DND-41 (cell line): ENCODE results near the gene PRM3.

Experiments
- ATAC-seq: fragments of 200-7000 bp; cut with Tn5 transposase; 3 replicates; pipeline ENCODE4 v1.9.1; 2021; ENCODE audit warnings: low read depth; ENCODE audit not compliant: insufficient read depth
- DNase-seq: peaks from one replicate; pipeline ENCODE4 v3.0.0-alpha.2; 2020
- H2AFZ ChIP-seq: 2 replicates; pipeline ENCODE4 v1.6.0; 2012; ENCODE audit warnings: low read depth, low read length
- H3K27ac ChIP-seq: 2 replicates; pipeline ENCODE4 v1.5.1; 2012; ENCODE audit warnings: low read length, inconsistent platforms
- H3K27me3 ChIP-seq: fragments of 200-600 bp; sonication (generic); 2 replicates; pipeline ENCODE4 v1.6.0; 2012; ENCODE audit warnings: low read length, mild to moderate bottlenecking, inconsistent platforms; ENCODE audit not compliant: insufficient read depth, poor library complexity
- H3K36me3 ChIP-seq: 2 replicates; pipeline ENCODE4 v1.5.1; 2012; ENCODE audit warnings: low read length, inconsistent platforms; ENCODE audit not compliant: insufficient read depth
- H3K4me1 ChIP-seq: 2 replicates; pipeline ENCODE4 v1.5.1; 2012; ENCODE audit warnings: mild to moderate bottlenecking, low read length; ENCODE audit not compliant: insufficient read depth
- H3K4me2 ChIP-seq: 2 replicates; pipeline ENCODE4 v1.6.0; 2012; ENCODE audit warnings: mild to moderate bottlenecking, moderate library complexity, low read length, inconsistent platforms; ENCODE audit not compliant: insufficient read depth
- H3K4me3 ChIP-seq, 2 experiments: fragments of 200-600 bp in 1 of 2; shearing (Covaris generic) in 1 of 2; 2 replicates each; pipeline ENCODE4 v1.5.1; 2012 to 2016; ENCODE audit warnings: inconsistent platforms in 2 of 2, low read length in 2 of 2, mild to moderate bottlenecking in 2 of 2, low read depth in 1 of 2, moderate library complexity in 1 of 2
- H3K79me2 ChIP-seq: 2 replicates; pipeline ENCODE4 v1.6.0; 2012; ENCODE audit warnings: low read length, inconsistent platforms; ENCODE audit not compliant: insufficient read depth
- H3K9ac ChIP-seq: 2 replicates; pipeline ENCODE4 v1.6.0; 2012; ENCODE audit warnings: low read depth, mild to moderate bottlenecking, inconsistent platforms, low read length, moderate library complexity
- H3K9me3 ChIP-seq: 2 replicates; pipeline ENCODE4 v1.5.1; 2012; ENCODE audit warnings: low read length, moderate library complexity, mild to moderate bottlenecking, inconsistent platforms; ENCODE audit not compliant: insufficient read depth, severe bottlenecking
- H4K20me1 ChIP-seq: 2 replicates; pipeline ENCODE4 v1.6.0; 2012; ENCODE audit warnings: low read length; ENCODE audit not compliant: insufficient read depth
- EZH2 ChIP-seq: IDR thresholded peaks from 3 replicates; pipeline ENCODE4 v1.6.1; 2012; ENCODE audit warnings: borderline replicate concordance, low read depth, mild to moderate bottlenecking, moderate library complexity, low read length, inconsistent platforms; ENCODE audit not compliant: severe bottlenecking
- TF ChIP-seq, protein P1 (sequence below): IDR thresholded peaks from 2 replicates; pipeline ENCODE4 v1.5.1; 2012; ENCODE audit warnings: borderline replicate concordance, low read length, moderate library complexity, mild to moderate bottlenecking; ENCODE audit not compliant: poor library complexity, severe bottlenecking; ENCODE audit errors: extremely low read depth

Gene PRM3

DNA sequence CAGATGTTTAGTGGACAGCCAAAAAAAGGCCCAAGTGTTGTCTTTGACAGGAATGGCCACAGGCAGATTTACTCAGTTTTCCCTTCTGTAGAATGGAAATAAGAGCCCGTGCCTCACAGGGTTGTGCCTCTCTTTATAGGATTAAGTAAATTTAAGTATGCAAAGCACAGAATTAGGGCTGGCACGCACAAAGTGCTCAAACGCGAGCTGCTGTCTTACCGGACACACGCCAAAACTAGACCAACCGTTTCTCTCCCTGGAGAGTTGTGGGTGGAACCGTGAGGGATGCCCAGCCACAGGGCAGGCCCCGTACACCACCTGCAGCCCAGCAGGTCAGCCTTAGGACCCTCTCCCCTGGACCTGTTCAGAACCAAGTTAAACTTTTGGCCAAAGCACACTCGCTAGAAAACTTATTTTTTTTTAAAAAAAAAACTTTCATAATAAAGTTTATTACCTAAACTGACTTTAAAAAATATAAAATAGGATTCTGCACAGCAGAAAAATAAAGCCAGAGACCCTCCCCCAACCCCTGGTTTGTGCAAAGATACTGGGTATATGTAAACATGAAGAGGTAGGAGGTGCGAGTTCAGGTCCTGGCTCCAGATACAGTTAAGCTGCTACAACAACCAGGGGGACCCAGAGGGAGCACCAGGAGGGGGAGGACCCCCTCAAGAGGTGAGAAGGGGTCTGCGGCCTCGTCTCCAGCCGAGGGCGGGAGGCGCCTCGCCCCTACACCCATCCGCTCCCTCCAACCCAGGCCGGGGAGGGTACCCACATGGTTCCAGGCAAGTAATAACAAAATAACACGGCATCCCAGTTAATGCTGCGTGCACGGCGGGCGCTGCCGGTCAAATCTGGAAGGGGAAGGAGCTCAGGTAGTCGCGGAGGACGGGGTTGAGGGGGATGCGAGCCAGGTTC, 19.2 kb downstream of the PRM3 start:
- Histone ChIP-seq H4K20me1 (peaks cover 52% of the 10 kb centered on the region), H3K4me1 (peaks cover 57% of the 10 kb centered on the region), H3K36me3 (peaks cover 64% of the 10 kb centered on the region), H3K27me3 (no peaks in the 10 kb centered on the region), H3K4me3 (peak overlapping the region; percentile 65 to 95), H3K27ac (peak overlapping the region; percentile 91), H2AFZ (no peak overlapping the region), H3K4me2 (peak overlapping the region; percentile 93), H3K9ac (peak overlapping the region; percentile 92), H3K79me2 (peaks cover 72% of the 10 kb centered on the region), H3K9me3 (no peaks in the 10 kb centered on the region)
- DNase-seq (peak; percentile 52), ATAC-seq (no peak)
- TF ChIP-seq, protein P1, sequence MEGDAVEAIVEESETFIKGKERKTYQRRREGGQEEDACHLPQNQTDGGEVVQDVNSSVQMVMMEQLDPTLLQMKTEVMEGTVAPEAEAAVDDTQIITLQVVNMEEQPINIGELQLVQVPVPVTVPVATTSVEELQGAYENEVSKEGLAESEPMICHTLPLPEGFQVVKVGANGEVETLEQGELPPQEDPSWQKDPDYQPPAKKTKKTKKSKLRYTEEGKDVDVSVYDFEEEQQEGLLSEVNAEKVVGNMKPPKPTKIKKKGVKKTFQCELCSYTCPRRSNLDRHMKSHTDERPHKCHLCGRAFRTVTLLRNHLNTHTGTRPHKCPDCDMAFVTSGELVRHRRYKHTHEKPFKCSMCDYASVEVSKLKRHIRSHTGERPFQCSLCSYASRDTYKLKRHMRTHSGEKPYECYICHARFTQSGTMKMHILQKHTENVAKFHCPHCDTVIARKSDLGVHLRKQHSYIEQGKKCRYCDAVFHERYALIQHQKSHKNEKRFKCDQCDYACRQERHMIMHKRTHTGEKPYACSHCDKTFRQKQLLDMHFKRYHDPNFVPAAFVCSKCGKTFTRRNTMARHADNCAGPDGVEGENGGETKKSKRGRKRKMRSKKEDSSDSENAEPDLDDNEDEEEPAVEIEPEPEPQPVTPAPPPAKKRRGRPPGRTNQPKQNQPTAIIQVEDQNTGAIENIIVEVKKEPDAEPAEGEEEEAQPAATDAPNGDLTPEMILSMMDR: no peak
- no peak for TF ChIP-seq EZH2

DNA sequence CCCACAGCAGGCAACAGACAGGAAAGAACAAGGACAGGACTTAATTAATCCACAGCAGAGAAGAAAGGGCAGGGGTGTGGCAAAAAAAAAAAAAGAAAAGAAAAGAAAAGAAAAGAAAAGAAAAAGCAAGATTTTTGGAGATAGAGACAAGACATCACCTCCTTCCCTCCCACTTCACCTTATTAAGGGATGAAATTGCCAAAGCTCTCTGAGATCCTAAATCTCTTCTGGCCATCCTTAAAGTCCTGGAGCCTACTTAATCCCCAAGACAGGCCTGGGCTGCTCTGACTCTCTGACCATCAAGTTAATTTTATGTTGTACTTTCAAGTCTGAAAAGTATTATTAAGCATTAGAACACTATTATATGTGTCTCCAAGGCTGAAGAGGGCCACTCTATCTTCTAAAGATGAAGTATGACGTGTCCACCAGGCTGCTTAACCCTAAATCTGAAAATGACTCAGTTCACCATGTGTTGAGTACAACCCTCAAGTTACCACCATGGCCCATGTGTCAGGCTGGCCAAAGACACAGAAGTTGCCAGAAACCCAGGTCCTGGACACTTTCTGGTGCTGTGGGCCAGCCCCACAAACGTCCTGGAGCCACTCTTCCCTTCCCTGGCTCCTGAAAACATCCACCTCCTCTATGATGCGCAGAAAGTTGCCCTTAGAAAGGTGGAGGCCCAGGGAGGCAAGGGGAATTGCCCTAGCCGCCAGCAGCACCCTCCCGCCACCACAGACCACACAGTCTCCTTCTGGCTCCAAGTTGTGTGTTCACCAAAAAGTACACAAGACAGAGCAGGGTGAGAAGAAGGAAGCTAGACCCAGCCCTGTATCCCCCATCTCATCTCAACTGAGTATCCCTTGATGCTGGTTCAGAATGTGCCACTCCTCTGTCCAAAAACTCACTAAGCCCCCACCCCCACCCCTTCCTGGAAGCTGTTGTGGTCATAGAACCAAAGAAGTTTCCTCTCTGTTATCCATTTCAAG, 20.1 kb downstream of the PRM3 start:
- TF ChIP-seq, protein P1: peak; percentile 2
- no peak for TF ChIP-seq EZH2
- Histone ChIP-seq H3K4me3 (peak overlapping the region; percentile 65 to 95), H3K79me2 (peaks cover 72% of the 10 kb centered on the region), H3K27me3 (no peaks in the 10 kb centered on the region), H3K27ac (peak overlapping the region; percentile 91), H2AFZ (no peak overlapping the region), H3K36me3 (peaks cover 69% of the 10 kb centered on the region), H3K9ac (peak overlapping the region; percentile 92), H3K4me2 (peak overlapping the region; percentile 93), H4K20me1 (peaks cover 52% of the 10 kb centered on the region), H3K4me1 (peaks cover 47% of the 10 kb centered on the region), H3K9me3 (no peaks in the 10 kb centered on the region)
- ATAC-seq (no peak), DNase-seq (peak; percentile 51)

DNA sequence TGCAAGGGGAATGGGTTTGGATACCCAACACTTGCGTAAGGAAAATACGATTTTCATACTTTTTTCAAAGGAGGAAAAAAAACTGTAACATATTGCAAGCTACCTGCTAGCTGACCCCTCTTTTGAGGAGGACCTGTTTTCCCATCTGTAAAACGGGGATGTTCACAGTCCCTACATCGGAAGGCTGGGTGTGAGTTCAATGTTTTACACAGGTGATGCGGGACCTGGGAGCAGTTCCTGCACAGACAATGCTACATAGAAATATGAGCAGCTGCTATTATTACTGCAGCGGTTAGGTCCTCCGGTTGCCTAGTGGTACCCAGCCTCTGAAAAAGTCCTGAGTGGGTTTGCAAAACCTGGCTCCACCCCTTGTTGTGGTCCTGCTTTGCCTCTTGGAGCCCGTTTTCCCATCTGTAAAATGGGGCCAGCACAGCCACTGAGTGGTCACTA, 20.9 kb downstream of the PRM3 start:
- Histone ChIP-seq H3K9ac (peak overlapping the region; percentile 92), H3K36me3 (peaks cover 69% of the 10 kb centered on the region), H3K9me3 (no peaks in the 10 kb centered on the region), H3K27ac (peak overlapping the region; percentile 91), H3K4me1 (peaks cover 39% of the 10 kb centered on the region), H3K79me2 (peaks cover 70% of the 10 kb centered on the region), H3K27me3 (no peaks in the 10 kb centered on the region), H3K4me2 (peak overlapping the region; percentile 93), H4K20me1 (peaks cover 51% of the 10 kb centered on the region), H2AFZ (no peak overlapping the region), H3K4me3 (peak overlapping the region; percentile 65 to 95; a peak in 3 of 4 replicates)
- TF ChIP-seq, protein P1: no peak
- TF ChIP-seq EZH2: no peak
- ATAC-seq (no peak), DNase-seq (peak; percentile 45)
